OCI-M2 (cell line): ENCODE measurements around the gene EPN2.

Experiments used
- DNase-seq: peaks from one replicate; lab custom pipeline; 2025; ENCODE audit not compliant: unreplicated experiment; lab: John Stamatoyannopoulos, UW

The EPN2 gene

DNA sequence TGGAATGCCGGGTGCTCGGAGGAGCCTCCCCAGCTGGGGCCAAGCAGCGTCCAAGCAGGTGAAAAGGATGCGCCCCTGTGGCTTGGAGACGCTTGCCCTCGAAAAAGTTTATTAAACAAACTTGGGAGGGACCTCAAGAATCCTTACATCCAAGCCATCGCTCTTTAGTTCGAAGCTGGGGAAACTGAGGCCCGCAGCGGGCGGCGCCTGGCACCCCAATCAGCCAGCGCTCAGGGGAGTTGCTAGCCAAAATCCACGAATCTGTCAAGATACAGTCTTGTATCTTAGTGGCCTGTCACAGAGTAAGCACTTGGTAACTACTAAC is 125.9 kb downstream of the EPN2 start:
- no peak for DNase-seq

GRCh38 chr17:19363460-19364035 is 126.4 kb downstream of the EPN2 start:
- no peak for DNase-seq

GRCh38 chr17:19364699-19365498 is 127.7 kb downstream of the EPN2 start:
- no peak for DNase-seq

GRCh38 chr17:19365499-19365817 is 128.3 kb downstream of the EPN2 start:
- DNase-seq = no peak

DNA sequence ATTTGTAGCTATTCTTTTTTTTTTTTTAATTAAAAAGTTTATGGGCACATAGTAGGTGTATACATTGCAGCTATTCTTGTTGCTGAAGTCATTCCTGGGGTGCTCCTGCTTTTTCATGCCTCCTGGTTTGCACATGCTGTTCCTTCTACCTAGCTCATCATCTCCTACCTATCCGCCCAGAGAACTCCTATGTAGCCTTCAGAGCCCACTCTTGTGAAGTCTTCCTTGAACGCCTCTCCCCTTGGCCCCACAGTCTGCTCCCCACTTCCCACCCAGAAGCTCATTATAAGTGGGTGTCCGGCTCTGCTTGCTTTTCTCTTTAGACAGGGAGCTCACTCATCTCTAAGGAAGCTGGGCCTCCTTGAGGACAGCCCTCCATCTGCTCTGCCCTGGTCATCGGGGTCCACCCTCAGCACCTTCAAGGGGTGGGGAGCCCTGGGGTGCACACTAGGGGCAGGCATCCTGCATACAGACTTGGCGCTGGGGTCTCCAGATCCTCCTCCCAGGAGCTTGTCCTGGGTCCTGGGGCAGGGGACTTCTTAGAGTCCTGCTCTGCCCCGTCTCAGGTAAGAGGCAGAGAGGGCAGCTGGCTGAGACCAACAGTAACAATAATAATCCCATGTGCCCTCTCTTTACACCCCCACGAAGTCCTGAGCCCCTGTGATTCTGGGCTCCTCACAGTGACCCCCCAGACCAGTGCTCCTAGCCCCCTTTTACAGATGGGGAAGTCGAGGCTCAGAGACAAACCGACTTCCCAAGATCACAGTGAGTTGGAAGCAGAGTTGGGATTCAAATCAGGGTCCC is 128.9 kb downstream of the EPN2 start:
- DNase-seq = no peak

GRCh38 chr17:19366637-19366972 is 129.4 kb downstream of the EPN2 start:
- DNase-seq = no peak

DNA sequence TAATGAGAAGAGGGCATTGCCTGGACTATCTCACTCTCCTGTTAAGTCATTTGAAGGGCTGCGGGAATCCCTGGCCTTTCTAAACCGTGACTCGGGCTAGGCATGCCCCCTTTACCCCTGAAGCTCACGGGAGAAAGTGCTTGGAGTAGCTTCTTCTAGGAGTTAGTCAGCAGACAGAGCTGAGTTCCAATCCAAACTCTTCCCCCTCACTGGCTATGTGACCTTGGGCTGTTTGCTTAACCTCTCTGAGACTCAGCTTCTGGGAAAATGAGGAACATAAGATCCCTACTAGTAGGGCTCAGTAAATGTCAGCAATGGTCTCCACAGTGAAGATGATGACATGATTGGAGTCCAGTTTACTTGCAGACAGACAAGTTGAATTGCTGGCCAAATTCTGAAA is 131.1 kb downstream of the EPN2 start:
- no peak for DNase-seq

- DNase-seq = no peak
These were observed 132.1 kb downstream of the EPN2 start for GRCh38 chr17:19369107-19369778.

DNA sequence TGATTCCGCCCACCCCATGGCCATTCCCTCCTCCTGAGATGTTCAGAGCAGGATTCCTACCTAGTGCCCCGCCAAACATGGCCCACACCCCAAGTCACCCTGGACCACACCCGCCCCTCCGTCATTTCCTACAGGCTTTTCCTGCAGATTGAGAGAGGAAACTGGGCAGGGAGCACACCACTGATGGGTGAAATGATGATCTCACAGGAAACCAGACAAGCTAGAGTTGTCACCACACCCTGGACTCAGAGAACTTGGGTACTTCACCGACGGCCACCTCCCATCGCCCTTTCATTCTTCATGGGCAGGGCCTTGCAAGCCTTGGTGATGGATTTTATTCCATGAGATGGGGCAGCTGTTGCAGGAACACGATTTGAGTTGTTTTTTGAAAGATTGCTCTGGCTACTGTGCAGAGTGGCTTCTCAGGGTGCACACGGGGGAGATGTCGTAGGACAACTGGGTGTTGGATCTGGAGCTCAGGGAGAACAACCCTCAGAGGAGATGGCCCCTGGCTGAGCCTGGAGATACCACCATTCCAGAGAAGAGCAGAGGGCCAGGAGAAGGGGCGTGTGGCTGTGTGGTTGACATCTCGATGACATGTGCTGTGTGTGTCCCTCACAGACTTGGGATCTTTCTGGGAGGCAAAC is 132.8 kb downstream of the EPN2 start:
- no peak for DNase-seq

- no peak for DNase-seq
These were observed 133.4 kb downstream of the EPN2 start for GRCh38 chr17:19370493-19370960.

DNA sequence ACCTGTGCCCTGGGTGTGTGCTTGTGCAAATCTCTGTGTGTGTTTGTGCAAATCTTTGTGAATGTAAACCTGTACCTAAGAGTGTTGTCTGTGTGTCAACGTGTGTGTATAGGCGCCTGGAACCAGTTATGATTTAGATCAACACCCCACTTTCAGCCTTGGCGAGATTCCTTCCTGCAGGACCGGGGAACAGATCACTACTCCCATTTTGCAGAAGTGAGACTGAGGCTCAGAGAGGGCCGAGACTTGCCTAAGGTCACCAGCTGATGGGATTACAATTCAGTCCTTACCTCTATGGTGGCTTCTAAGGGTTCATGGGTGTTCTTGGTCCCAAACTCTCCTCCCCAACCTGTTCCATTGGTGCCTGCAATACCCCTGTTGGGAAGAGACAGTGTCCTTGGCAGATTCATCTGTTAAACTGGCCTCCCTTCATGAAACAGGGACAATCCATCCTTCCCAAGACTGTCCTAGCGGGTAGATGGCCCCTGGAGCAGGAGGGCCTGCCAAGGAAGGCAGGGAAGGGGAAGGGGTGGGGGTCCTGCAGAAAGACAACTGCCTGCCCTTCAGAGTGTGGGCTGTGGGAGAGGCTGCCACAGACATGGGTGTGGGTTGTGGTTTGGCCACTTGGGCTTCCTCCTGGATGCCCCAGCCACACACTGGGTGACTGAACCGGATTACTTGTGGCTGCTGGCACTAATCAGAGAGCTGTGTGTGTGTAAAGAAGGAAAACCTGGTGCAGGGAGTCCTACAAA is 134.3 kb downstream of the EPN2 start:
- no peak for DNase-seq

DNA sequence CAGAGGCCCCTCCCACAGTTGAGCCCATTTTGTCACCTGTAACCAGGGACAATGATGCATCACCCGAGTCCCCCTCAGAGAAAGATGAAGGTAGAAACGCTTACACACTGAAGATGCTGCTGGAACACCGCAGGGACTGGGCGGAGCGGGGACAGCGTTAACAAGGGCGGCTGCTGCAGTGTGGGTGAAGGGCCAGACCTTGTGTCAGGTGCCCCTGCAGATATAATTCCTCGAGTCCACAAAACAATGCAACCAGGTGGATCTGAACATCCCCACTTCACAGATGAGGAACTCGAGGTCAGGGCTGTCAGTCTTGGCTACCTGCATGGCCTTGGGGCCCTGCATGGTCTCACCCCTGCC is 134.8 kb downstream of the EPN2 start:
- DNase-seq = no peak

- no peak for DNase-seq
These were observed 135.3 kb downstream of the EPN2 start for GRCh38 chr17:19372439-19372838.

- DNase-seq = no peak
These were observed 135.8 kb downstream of the EPN2 start for GRCh38 chr17:19372866-19373504.

DNA sequence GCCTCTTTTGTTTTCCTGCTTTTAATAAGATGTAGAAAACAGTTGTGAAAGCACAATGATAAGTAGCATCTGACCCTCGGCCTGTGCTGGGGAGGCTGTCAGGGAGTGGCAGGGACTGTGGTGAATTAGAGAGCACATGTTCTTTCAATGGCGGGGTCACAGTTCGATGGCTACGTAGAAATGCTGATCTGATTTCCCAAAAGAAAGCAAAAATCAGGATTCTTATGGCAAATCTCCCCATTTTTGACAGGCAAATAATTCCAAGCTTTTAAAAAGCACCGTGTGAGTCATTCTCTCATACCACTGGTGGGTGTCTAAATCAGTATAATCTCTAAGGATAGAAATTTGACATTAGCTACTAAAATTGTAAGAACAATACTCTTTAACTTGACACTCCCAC is 137.0 kb downstream of the EPN2 start:
- no peak for DNase-seq

- no peak for DNase-seq
These were observed 138.6 kb downstream of the EPN2 start for GRCh38 chr17:19375732-19376131.

GRCh38 chr17:19376811-19377210 is 139.6 kb downstream of the EPN2 start:
- no peak for DNase-seq

DNA sequence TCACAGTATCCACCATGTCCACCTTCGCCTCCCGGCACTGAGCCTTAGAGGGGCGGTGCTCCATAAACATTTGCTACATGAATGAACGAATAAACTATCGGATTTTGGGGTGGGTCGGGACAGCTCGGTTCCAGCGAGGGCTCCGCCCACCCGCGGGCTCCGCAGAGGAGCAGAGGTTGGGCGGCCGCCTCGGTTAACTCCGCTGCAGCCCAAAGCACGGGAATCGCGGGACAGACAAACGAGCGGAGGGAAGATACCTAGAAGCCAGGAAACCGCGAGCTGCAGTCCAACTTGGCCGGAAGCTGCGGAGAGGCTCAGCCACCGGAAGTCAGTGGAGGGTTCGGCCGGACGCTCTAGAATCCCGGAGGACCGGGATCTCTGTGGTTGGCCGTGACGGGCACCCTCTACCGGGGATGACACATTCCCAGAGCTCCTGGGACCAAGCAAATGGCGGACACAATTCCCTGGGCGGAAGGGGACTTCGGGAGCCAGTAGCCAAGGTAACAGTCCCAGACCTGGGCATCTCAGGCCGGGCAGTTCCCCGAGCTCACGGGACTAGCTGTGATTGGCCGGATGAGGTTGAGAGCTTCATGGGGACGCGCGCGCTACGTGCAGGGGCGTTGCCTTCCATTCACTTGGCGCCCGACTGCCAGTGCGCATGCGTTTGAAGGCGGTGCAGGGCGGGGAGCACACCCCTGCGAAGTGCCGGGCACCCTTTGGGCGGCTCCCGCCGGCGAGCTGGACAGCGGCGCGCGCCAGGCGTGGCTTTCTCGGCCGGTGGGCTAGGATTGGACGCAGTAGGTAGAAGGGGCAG is 140.6 kb downstream of the EPN2 start:
- peak; percentile 77 for DNase-seq
